NAMALWA (cell line): ENCODE results near the gene ZBTB39.
A peak's percentile ranks its signal among the peaks of the same experiment; 100 is the strongest.
"Not testable (repeated sequence)": the region's sequence is repeated elsewhere in the genome, so short reads cannot be mapped to it uniquely, and the experiment has no call there.

Experiments used
- DNase-seq: peaks from one replicate; pipeline ENCODE4 v3.0.0-alpha.2; 2015; ENCODE audit warnings: low spot score

ZBTB39 gene

GRCh38 chr12:57005980-57006808 lies at the start of gene ZBTB39:
TSS of gene ZBTB39 (minus strand) at chr12:57006546. CDS start at chr12:57004917, 1,629 bp downstream.
- peak; percentile 75 for DNase-seq

- DNase-seq: no peak
Measured at GRCh38 chr12:57055824-57056223, 49.5 kb upstream of the ZBTB39 start.

- not testable (repeated sequence) for DNase-seq
Measured at GRCh38 chr12:57053901-57054300, 47.6 kb upstream of the ZBTB39 start.

- DNase-seq: not testable (repeated sequence)
Measured at GRCh38 chr12:57053146-57053545, 46.8 kb upstream of the ZBTB39 start.

- no peak for DNase-seq
Measured at GRCh38 chr12:57051011-57051410, 44.7 kb upstream of the ZBTB39 start.

GRCh38 chr12:57049890-57050289 lies 43.5 kb upstream of the ZBTB39 start, which contains the start of gene MYO1A:
TSS of gene MYO1A (minus strand) at chr12:57050129. CDS start at chr12:57048323, 1,806 bp downstream.
- DNase-seq: no peak

- no peak for DNase-seq
Measured at GRCh38 chr12:57049119-57049446, 42.7 kb upstream of the ZBTB39 start.

GRCh38 chr12:57048423-57049118 lies 42.2 kb upstream of the ZBTB39 start:
- no peak for DNase-seq

- no peak for DNase-seq
Measured at GRCh38 chr12:57047981-57048380, 41.6 kb upstream of the ZBTB39 start.

- DNase-seq: no peak
Measured at GRCh38 chr12:57046947-57047890, 40.9 kb upstream of the ZBTB39 start.

- DNase-seq: no peak
Measured at GRCh38 chr12:57046086-57046791, 39.9 kb upstream of the ZBTB39 start.

- no peak for DNase-seq
Measured at GRCh38 chr12:57044889-57045288, 38.5 kb upstream of the ZBTB39 start.

GRCh38 chr12:57044468-57044867 lies 38.1 kb upstream of the ZBTB39 start:
- DNase-seq: no peak

GRCh38 chr12:57042695-57043094 lies 36.3 kb upstream of the ZBTB39 start:
- no peak for DNase-seq

GRCh38 chr12:57040750-57041149 lies 34.4 kb upstream of the ZBTB39 start:
- no peak for DNase-seq

GRCh38 chr12:57040211-57040610 lies 33.9 kb upstream of the ZBTB39 start:
- DNase-seq: no peak

- DNase-seq: no peak
Measured at GRCh38 chr12:57039016-57039798, 32.9 kb upstream of the ZBTB39 start.

- DNase-seq: no peak
Measured at GRCh38 chr12:57037264-57037663, 30.9 kb upstream of the ZBTB39 start.

GRCh38 chr12:57033431-57033830 lies 27.1 kb upstream of the ZBTB39 start:
- no peak for DNase-seq

- no peak for DNase-seq
Measured at GRCh38 chr12:57031789-57032188, 25.4 kb upstream of the ZBTB39 start.
